ENCODE data around the gene CDCA5. TPM values are rescaled to one million over a fixed set of nuclear protein-coding genes. Genes with fewer than 3 reads are reported as not detected.

The CDCA5 gene
- total RNA-seq, 1 experiment from 2014 or later: 72.1 TPM

- intact Hi-C loops (cut with micrococcal nuclease): no loop called here
- Histone ChIP-seq H3K27ac (ENCODE audit: low read depth, low read length) (no peak overlapping the region), H3K79me2 (ENCODE audit: insufficient read depth, low read length) (peaks cover 32% of the 10 kb centered on the region), H3K36me3 (ENCODE audit: control insufficient read depth in 1 of 2, insufficient read depth in 2 of 2, low read length in 2 of 2) (peaks cover 24 to 53% of the 10 kb centered on the region in 2 experiments), H3K4me2 (ENCODE audit: low read length) (no peak overlapping the region), H3K4me1 (ENCODE audit: control insufficient read depth in 1 of 2, insufficient read depth in 2 of 2, low read length in 2 of 2) (peaks cover 9 to 19% of the 10 kb centered on the region in 2 experiments; a peak in 3 of 4 replicates), H3K9me2 (ENCODE audit: insufficient read depth) (no peaks in the 10 kb centered on the region), H3K9me3 (ENCODE audit: control insufficient read depth in 1 of 2, insufficient read depth in 1 of 2, low read depth in 1 of 2, low read length in 2 of 2) (no peaks in the 10 kb centered on the region), H2AFZ (ENCODE audit: low read depth, low read length, poor library complexity, severe bottlenecking) (no peak overlapping the region), H3K27me3 (ENCODE audit: insufficient read depth, low read length) (no peaks in the 10 kb centered on the region), H3K9ac (ENCODE audit: low read length) (no peak overlapping the region), H4K20me1 (ENCODE audit: insufficient read depth) (no peaks in the 10 kb centered on the region), H3K4me3 (replicated peaks in 1 of 2; ENCODE audit: low read depth in 1 of 2, low read length in 2 of 2) (no peak overlapping the region)
- BruUV-seq (replicated peaks): no TSS peak
- ChIA-PET RAD21 (ENCODE audit: low non-redundant PET in 1 of 2, low total read pairs in 2 of 2, uncharacterized antibody in 2 of 2, unreplicated experiment in 2 of 2) (no interaction called here), POLR2A (interaction anchor here (1.8 to 2.1 kb wide), 2 partner anchors 9 to 51 kb away, joined by 4 to 12 read pairs; partner anchors contain the start of genes CAPN1, FAU and MRPL49), CTCF (no interaction called here)
- DNase-seq (ENCODE audit: low read depth, low spot score): no peak
- ATAC-seq: no peak
- TF ChIP-seq, protein P1, sequence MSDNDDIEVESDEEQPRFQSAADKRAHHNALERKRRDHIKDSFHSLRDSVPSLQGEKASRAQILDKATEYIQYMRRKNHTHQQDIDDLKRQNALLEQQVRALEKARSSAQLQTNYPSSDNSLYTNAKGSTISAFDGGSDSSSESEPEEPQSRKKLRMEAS (IDR thresholded peaks at IDR 0.05): no peak
- TF ChIP-seq ZNF274 (IDR thresholded peaks at IDR 0.05; ENCODE audit: low read depth, low read length) (no peak), SRF (IDR thresholded peaks at IDR 0.05; ENCODE audit: low read depth) (no peak), YY1 (IDR thresholded peaks at IDR 0.05; ENCODE audit: extremely low read depth, insufficient replicate concordance, low read depth, low read length) (no peak), EGR1 (IDR thresholded peaks at IDR 0.05; ENCODE audit: low read depth) (no peak), EZH2phosphoT487 (IDR thresholded peaks at IDR 0.05; ENCODE audit: borderline replicate concordance) (no peak), FOSL1 (IDR thresholded peaks at IDR 0.05; ENCODE audit: low read depth) (no peak), CBX3 (IDR thresholded peaks at IDR 0.05; ENCODE audit: low read depth) (no peak), REST (IDR thresholded peaks at IDR 0.05; ENCODE audit: low read depth) (no peak), CTCF (IDR thresholded peaks at IDR 0.05 in 2 of 3, conservative IDR thresholded peaks at IDR 0.05 in 1 of 3; ENCODE audit: borderline replicate concordance in 1 of 3, insufficient read depth in 1 of 3, low read depth in 2 of 3, low read length in 2 of 3) (no peak), TCF7L2 (IDR thresholded peaks at IDR 0.05; ENCODE audit: borderline replicate concordance, extremely low read depth, insufficient read depth, insufficient read length) (no peak), POLR2A (IDR thresholded peaks at IDR 0.05; ENCODE audit: borderline replicate concordance, extremely low read depth, insufficient read depth, insufficient read length) (no peak), ELF1 (IDR thresholded peaks at IDR 0.05; ENCODE audit: borderline replicate concordance, low read depth) (no peak)
Observed at GRCh38 chr11:65130631-65131416, 47.0 kb upstream of the CDCA5 start.
